PC-9 (cell line): ENCODE measurements around the gene RAPGEF1.

Source experiments
- CTCF ChIP-seq: fragments of 200-600 bp; sonication (generic); conservative IDR thresholded peaks from 2 replicates; pipeline ENCODE4 v1.6.1; 2017; ENCODE audit warnings: mixed run types, antibody characterized with exemption, mild to moderate bottlenecking, moderate library complexity
- EZH2 ChIP-seq: fragments of 200-600 bp; sonication (generic); IDR thresholded peaks from 2 replicates; pipeline ENCODE4 v1.8.0; 2017; ENCODE audit warnings: antibody characterized with exemption, low read depth

GRCh38 chr9:131580358-131580757 lies 159.5 kb downstream of the RAPGEF1 start:
- TF ChIP-seq CTCF: no peak
- no peak for TF ChIP-seq EZH2
